Cardiac muscle cell (in vitro differentiated cells and primary cell): ENCODE measurements around the gene TMEM167A. TPM values are rescaled to one million over a fixed set of nuclear protein-coding genes. Genes with fewer than 3 reads are reported as not detected.

Experiments used
- DNase-seq, 2 donors: peaks; one replicate each; pipeline versions ENCODE4 v3.0.0 to v3.0.0-alpha.2; 2010 to 2017; ENCODE audit warnings: low read depth in 1 of 2, low spot score in 1 of 2
- H3K27ac ChIP-seq: fragments of 200-600 bp; sonication (generic); 2 replicates; pipeline ENCODE4 v1.5.1; 2016
- H3K27me3 ChIP-seq: fragments of 200-600 bp; sonication (generic); 2 replicates; pipeline ENCODE4 v1.6.0; 2016; ENCODE audit warnings: control low read depth
- H3K36me3 ChIP-seq: fragments of 200-600 bp; sonication (generic); 2 replicates; pipeline ENCODE4 v1.5.1; 2016; ENCODE audit warnings: control low read depth
- H3K4me1 ChIP-seq: fragments of 200-600 bp; sonication (generic); 2 replicates; pipeline ENCODE4 v1.8.1; 2017; ENCODE audit warnings: low read depth, mild to moderate bottlenecking, mixed run types
- H3K4me3 ChIP-seq: fragments of 200-600 bp; sonication (generic); 2 replicates; pipeline ENCODE4 v1.5.1; 2016; ENCODE audit warnings: mild to moderate bottlenecking
- H3K9me3 ChIP-seq: fragments of 200-600 bp; sonication (generic); 2 replicates; pipeline ENCODE4 v1.5.1; 2017; ENCODE audit warnings: low read depth, mild to moderate bottlenecking, control low read depth
- CTCF ChIP-seq: IDR thresholded peaks from 2 replicates; pipeline ENCODE4 v1.5.1; 2012; ENCODE audit warnings: low read depth, mild to moderate bottlenecking, low read length
- polyA plus RNA-seq: library from polyadenylated mRNA; unstranded; fragments of >200 nt; fragmentation: Nextera tagmentation; extraction: Ambion mirVana; gene quantifications from 2 replicates; pipeline ENCODE4 v1.2.1, GENCODE V29; 2016
- total RNA-seq: library from RNA; depleted of rRNA; stranded (reverse); fragments of >200 nt; gene quantifications from 2 replicates; pipeline ENCODE4 v1.2.3, GENCODE V29; 2016

TMEM167A gene
- total and polyA plus RNA-seq, 2 experiments from 2014 or later = 55.8 to 105 TPM

- Histone ChIP-seq H3K27me3 (no peaks in the 10 kb centered on the region), H3K27ac (no peak overlapping the region), H3K4me3 (no peak overlapping the region), H3K36me3 (no peaks in the 10 kb centered on the region), H3K9me3 (no peaks in the 10 kb centered on the region), H3K4me1 (peaks cover 4% of the 10 kb centered on the region)
- DNase-seq = no peak
- TF ChIP-seq CTCF = no peak
These were observed 50.1 kb downstream of the TMEM167A start for GRCh38 chr5:83026930-83027687.

DNA sequence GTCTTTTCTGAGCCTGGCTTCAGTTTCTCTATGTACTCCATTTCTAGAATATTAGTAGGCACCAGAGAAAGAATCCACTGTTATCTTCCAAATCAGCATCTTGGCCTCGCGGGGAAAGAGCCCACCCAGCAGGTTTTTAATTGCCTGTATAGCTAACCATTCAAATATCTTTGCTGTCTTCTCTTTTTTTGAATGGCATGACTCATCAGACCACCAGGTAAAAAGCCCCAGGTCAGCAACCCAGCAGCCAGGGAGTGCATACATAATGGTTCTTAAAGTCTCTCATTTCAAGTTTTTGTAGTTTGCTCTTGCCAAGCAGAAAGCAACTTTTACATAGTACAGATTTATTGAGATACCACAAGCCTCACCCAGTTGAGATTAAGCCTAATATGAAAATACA lies 50.7 kb downstream of the TMEM167A start:
- Histone ChIP-seq H3K27me3 (no peaks in the 10 kb centered on the region), H3K36me3 (no peaks in the 10 kb centered on the region), H3K9me3 (no peaks in the 10 kb centered on the region), H3K4me3 (no peak overlapping the region), H3K27ac (no peak overlapping the region), H3K4me1 (peaks cover 10% of the 10 kb centered on the region)
- no peak for DNase-seq
- TF ChIP-seq CTCF = no peak

- no peaks in the 10 kb centered on the region for H3K27me3 ChIP-seq
- no peak for TF ChIP-seq CTCF
- H3K27ac ChIP-seq = no peak overlapping the region
- no peak overlapping the region for H3K4me3 ChIP-seq
- DNase-seq = no peak
- no peaks in the 10 kb centered on the region for H3K9me3 ChIP-seq
- H3K36me3 ChIP-seq = no peaks in the 10 kb centered on the region
- H3K4me1 ChIP-seq = peaks cover 10% of the 10 kb centered on the region
These were observed 51.3 kb downstream of the TMEM167A start for GRCh38 chr5:83025690-83026478.

DNA sequence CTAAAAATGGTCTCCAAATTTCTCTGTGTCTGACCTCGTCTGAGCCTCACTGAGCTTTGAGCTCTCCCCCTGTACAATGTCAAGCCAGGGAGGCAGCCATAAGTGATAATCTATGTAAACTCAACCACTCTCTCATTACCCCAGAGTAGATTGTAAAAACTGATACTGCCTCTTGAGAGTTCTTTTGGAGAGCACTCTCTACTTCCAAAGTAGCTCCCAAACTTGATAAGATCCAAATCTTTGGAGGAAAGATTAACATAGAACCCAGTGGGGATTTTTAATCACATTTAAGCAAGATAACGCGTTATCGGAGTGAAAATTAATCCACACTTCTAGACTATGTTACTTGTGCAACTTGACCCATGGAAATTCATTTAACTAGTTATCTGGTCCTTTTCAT lies 54.9 kb downstream of the TMEM167A start:
- peaks cover 21% of the 10 kb centered on the region for H3K4me1 ChIP-seq
- no peaks in the 10 kb centered on the region for H3K36me3 ChIP-seq
- no peak overlapping the region for H3K4me3 ChIP-seq
- no peaks in the 10 kb centered on the region for H3K9me3 ChIP-seq
- H3K27ac ChIP-seq = peak overlapping the region; percentile 15
- no peaks in the 10 kb centered on the region for H3K27me3 ChIP-seq
- no peak for TF ChIP-seq CTCF
- DNase-seq = no peak

DNA sequence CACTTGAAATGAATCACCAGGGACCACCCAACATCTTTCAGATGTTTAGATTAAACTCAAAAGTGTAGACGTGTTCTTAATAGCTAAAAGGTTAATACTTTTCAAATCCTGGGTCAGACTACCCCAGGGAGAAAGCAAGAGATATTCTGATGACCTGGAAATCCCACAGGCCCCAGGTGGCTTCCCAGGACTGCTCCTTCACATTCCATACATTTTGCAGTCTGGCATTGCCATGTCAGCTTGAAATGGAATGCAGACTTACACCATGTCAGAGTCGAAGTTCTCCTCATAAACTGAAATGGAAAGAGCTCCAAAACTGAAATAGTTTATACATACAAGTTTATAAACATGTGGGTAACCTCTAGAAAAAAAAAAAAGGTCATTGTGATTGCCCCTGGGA lies 61.5 kb downstream of the TMEM167A start:
- Histone ChIP-seq H3K4me1 (peaks cover 15% of the 10 kb centered on the region), H3K27me3 (no peaks in the 10 kb centered on the region), H3K4me3 (no peak overlapping the region), H3K9me3 (no peaks in the 10 kb centered on the region), H3K36me3 (no peaks in the 10 kb centered on the region), H3K27ac (peak overlapping the region; percentile 59)
- DNase-seq = peak in 1 of 2 donors; percentile 58
- no peak for TF ChIP-seq CTCF
